Measurements from ENCODE around the gene ARHGAP27.
A peak's percentile ranks its signal among the peaks of the same experiment; 100 is the strongest.
"Not testable (repeated sequence)": the region's sequence is repeated elsewhere in the genome, so short reads cannot be mapped to it uniquely, and the experiment has no call there.

The ARHGAP27 gene

GRCh38 chr17:45432405-45433158, at the start of gene ARHGAP27:
Gene ARHGAP27, minus strand, starts transcription at chr17:45432870. Its CDS starts 2,591 bp downstream, at chr17:45430279.
- peak in 3 of 10 donors; percentile 17 to 88 (median 78) for DNase-seq
- intact Hi-C loops (cut with DNase I), result no loop called here

- DNase-seq, result not testable (repeated sequence)
These were observed 49.6 kb upstream of the ARHGAP27 start for GRCh38 chr17:45482317-45482716.

DNA sequence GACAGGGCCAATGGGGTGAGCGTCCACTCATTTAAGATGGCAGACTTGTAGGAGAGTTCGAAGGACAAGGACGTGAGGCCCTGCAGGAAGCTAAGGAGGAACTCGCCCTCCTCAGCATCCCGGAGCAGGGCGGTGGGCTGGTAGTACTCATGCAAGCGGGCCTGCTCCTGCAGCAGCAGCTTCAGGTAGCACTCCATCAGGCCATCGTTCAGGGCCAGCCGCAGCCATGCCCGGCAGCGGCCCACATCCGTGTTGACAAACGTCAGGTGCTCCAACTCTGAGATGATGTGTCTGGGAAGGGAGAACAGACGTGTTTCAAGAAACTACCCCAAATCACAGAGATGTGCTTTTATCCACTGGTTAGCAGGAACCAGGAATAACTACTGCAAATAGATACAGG, 42.8 kb upstream of the ARHGAP27 start:
- DNase-seq, result peak in 1 of 10 donors; percentile 72
- intact Hi-C loops (cut with DNase I), result not testable (repeated sequence)

More at GRCh38 chr17:45482317-45482716, 49.6 kb upstream of the ARHGAP27 start:
- intact Hi-C loops (cut with DNase I), result not testable (repeated sequence)

- DNase-seq; intact Hi-C loops (cut with DNase I): not testable (repeated sequence)
These were observed 39.6 kb upstream of the ARHGAP27 start for GRCh38 chr17:45472249-45472648.

DNA sequence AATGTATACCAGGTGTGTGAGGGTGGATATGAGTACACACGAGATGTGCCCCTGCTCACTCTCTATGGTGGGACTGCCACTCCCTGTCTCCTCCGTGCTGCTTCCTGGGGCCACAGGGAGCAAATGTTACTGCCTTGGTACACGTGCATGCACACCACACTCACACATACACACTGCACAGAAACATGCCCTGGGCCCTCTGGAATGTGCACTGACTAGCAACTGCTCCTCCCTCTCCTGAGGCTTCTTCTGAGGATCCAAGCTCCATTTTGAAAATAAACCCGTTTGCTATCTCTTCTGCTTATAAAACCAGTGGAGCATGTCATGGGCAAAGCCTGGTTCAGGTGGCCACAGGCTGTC, 36.5 kb upstream of the ARHGAP27 start:
- DNase-seq; intact Hi-C loops (cut with DNase I): not testable (repeated sequence)

DNA sequence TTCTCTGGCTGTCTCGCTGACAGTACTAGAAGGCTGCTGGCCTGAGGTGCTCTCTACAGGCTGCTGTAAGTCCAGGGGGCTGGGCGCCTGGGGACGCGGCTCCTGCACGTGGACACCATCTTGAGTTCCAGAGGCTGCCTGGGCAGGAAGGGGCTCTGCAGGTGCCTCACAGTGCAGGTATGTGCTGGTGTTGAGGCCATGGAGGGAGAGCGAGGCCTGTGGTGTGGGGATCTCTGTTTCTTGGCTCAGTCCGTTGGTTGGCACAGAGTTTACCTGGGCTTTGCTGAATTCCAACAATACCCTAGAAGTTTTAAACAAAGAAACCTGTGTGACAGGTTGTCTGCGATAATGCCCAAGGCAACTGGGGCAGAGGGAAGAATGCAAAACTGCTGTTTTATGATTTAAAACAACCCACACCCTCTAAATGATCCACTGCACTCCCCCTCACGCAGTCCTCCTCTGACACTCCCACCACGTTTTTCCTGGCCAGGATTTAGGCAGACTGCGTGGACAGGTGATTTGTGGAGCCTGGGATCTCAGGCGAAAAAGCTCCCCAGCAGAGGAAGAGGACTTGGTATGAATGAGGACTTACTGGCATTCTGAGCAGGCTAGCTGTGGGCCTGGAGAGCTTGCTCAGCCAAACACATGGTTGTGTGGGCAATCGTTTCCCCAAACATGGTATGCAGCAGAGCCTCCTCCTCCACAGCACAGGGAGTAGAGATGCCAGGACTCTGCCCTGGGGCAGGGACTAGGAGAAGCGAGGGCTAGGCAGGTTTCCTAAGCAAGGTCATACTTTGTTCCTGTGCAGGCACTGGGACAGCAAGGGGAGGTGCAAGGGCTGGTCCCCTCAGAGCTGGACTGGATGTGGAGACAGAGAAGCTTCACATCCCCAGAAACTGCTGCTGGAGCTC, 35.9 kb upstream of the ARHGAP27 start:
- DNase-seq; intact Hi-C loops (cut with DNase I): not testable (repeated sequence)

- intact Hi-C loops (cut with DNase I), result not testable (repeated sequence)
- DNase-seq, result peak in 1 of 10 donors; percentile 35
These were observed 29.1 kb upstream of the ARHGAP27 start for GRCh38 chr17:45461524-45462327.

DNA sequence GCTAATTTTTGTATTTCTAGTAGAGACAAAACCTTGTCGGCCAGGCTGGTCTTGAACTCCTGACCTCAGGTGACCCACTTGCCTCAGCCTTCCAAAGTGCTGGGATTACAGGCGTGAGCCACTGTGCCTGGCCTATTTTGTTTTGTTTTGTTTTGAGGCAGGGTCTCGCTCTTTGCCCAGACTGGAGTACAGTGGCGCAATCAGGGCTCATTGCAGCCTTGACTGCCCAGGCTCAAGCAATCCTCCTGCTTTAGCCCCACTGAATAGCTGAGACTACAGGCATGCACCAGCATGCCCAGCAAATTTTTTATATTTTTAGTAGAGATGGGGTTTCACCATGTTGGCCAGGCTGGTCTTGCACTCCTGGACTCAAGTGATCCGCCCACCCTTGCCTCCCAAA, 27.8 kb upstream of the ARHGAP27 start:
- intact Hi-C loops (cut with DNase I), result not testable (repeated sequence)
- peak in 1 of 10 donors; percentile 38 for DNase-seq

DNA sequence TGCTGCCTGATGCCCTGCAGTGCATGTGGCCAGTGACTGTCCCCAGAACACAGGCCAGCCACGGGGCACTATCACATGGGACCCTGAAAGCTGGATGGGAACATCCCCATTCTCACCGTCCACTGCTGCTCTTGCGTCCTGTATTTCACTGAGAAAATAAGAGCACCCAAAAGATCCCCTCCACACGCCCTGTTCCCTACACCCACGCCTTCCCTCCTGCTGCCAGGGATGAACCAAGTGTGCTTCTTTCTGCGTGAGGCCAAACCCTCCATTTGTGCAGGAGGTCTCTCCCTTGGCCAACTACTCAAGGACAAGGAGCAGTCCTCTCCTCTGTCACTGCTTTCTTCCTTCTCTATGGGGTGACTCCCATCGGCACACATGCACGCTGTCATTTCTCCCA, 21.7 kb upstream of the ARHGAP27 start:
- DNase-seq, result peak in 1 of 10 donors; percentile 12

GRCh38 chr17:45453731-45454130, 21.1 kb upstream of the ARHGAP27 start:
- intact Hi-C loops (cut with DNase I), result not testable (repeated sequence)
- DNase-seq, result peak in 1 of 10 donors; percentile 69

More for the DNA sequence above, 21.7 kb upstream of the ARHGAP27 start:
- intact Hi-C loops (cut with DNase I), result not testable (repeated sequence)

GRCh38 chr17:45453225-45453534, 20.5 kb upstream of the ARHGAP27 start:
- intact Hi-C loops (cut with DNase I), result not testable (repeated sequence)
- DNase-seq, result peak in 1 of 10 donors; percentile 75

DNA sequence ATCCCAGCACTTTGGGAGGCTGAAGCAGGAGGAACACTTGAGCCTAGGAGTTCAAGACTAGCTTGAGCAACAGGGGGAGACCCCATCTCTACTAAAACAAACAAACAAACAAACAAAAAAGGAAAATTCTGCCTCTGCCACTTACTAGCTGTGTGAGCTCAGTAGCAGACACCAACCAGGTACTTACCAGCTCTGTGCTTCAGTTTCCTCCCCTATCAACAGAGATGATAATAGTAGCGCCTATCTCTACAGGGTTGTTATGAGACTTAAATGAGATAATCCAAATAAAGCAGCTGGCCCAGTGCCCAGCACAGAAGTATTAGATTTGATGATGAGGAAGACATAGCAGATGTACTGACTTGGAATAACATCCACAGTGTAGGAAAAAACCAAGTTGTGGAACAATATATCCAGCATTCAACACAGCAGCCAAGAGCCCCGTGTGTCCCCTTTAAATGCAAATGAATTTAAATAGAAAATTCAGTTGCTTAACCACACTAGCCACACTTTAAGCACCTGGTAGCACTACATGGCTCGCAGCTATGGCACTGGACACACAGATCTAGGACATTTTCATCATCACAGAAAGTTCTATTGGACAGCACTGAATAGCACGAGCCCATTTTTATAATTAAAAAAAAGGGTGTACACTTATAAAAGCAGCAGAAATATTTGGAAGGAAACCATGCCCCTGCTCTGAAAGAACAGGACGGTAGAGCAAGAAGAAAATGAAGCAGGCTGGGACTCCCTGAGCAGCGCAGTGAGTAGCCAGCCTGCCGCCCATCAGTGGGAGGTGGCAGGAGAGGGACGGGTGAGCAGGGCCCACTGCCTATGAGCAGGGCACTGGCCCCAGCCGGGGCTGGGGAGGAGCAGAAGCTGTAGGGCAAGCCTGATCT, 19.9 kb upstream of the ARHGAP27 start:
- intact Hi-C loops (cut with DNase I), result not testable (repeated sequence)
- peak in 1 of 10 donors; percentile 57 for DNase-seq

DNA sequence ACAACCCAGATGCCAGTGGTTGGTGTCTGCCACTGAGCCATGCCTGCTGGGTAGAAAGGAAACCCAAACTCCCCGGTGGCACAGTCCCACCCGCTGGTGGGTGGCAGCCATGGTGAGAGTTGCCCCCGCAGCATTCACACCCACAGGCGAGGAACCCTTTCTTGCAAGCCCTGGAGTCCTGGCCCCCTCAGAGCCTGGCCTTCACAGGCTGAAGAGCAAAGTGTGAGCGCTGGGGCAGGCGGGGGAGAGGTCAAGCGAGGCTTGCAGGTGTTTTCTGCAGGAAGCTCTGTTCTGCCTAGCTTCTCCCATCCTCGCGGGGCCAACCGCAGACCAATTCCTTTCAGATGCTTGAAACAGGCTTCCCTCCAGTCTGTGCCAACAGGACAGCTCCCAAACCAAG, 19.0 kb upstream of the ARHGAP27 start:
- DNase-seq, result peak in 1 of 10 donors; percentile 52
- intact Hi-C loops (cut with DNase I), result not testable (repeated sequence)

DNA sequence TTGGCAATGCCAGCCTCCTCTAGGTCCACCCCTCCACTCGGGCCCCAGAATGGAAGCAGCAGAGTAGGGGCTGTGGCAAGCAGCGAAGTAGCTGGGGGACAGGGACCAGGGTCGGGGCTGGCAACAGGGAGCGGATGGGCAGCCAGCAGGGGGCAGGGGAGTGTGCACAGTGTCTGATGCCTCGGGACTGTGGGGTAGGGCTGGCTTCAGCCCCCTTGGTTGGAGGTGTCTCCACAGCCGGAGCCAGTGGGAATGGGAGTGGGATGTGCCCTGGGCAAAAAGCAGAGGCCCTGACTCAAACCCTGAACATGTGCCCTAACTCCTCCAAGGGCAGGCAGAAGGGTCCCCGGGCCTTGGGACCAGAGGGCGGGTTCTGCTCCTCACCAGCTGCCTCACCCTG, 18.5 kb upstream of the ARHGAP27 start:
- peak in 1 of 10 donors; percentile 67 for DNase-seq
- intact Hi-C loops (cut with DNase I), result no loop called here

DNA sequence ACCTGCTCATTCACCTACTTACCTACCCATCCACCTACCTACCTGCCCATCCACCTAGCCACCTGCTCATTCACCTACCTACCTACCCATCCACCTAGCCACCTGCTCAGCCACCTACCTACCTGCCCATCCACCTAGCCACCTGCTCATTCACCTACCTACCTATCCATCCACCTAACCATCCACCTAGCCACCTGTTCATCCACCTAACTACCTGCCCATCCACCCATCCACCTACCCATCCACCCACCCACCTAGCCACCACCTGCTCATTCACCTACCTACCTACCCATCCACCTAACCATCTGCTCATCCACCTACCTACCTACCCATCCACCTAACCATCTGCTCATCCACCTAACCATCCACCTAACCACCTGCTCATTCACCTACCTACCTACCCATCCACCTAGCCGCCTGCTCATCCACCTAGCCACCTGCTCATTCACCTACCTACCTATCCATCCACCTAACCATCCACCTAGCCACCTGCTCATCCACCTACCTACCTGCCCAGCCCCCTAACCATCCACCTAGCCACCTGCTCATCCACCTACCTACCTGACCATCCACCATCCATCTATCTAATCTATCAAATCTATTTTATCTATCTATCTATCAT, 17.1 kb upstream of the ARHGAP27 start:
- DNase-seq, result peak in 1 of 10 donors; percentile 17
- intact Hi-C loops (cut with DNase I), result not testable (repeated sequence)

GRCh38 chr17:45449260-45449659, 16.6 kb upstream of the ARHGAP27 start:
- intact Hi-C loops (cut with DNase I); DNase-seq: not testable (repeated sequence)

DNA sequence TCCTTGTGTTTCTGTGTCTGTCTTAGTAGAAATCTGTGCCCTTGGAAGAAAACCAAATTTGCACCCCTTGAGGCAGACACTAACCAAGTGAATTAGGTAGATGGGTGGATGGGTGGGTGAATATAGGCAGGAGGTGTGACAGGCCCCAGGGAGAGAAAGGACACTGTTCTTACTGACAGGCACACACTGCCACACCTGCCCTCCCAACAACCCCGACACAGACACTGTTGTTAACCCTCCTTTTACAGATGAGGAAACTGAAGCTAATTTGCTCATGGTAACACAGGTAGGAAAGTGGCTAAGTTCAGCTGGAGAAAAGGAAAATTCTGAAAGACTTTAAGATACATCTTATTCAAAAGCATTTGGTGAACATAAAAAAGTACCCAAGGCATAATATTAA, 15.8 kb upstream of the ARHGAP27 start:
- DNase-seq; intact Hi-C loops (cut with DNase I): not testable (repeated sequence)

GRCh38 chr17:45448066-45448465, 15.4 kb upstream of the ARHGAP27 start:
- DNase-seq; intact Hi-C loops (cut with DNase I): not testable (repeated sequence)

GRCh38 chr17:45447650-45448049, 15.0 kb upstream of the ARHGAP27 start:
- peak in 1 of 10 donors; percentile 14 for DNase-seq
- intact Hi-C loops (cut with DNase I), result not testable (repeated sequence)
